Measurements from ENCODE around the gene MMP19. TPM values are rescaled to one million over a fixed set of nuclear protein-coding genes. Genes with fewer than 3 reads are reported as not detected.
A peak's percentile ranks its signal among the peaks of the same experiment; 100 is the strongest.

The MMP19 gene
- total and polyA plus RNA-seq, 2 experiments from 2014 or later, result 13.8 to 17.6 TPM

GRCh38 chr12:55862286-55862685 lies 19.6 kb upstream of the MMP19 start:
- no peak overlapping the region for H2AFZ ChIP-seq
- no peak overlapping the region for H3K4me3 ChIP-seq
- TF ChIP-seq EZH2 (IDR thresholded peaks at IDR 0.05; ENCODE audit: insufficient read depth, poor library complexity, severe bottlenecking) (no peak), EZH2phosphoT487 (IDR thresholded peaks at IDR 0.05; ENCODE audit: insufficient read depth, low read depth) (no peak)
- H3K79me2 ChIP-seq (ENCODE audit: insufficient read depth), result no peaks in the 10 kb centered on the region
- H3K36me3 ChIP-seq (ENCODE audit: low read depth), result no peaks in the 10 kb centered on the region
- H3F3A ChIP-seq (ENCODE audit: insufficient read depth), result no peaks in the 10 kb centered on the region
- H3K27me3 ChIP-seq (replicated peaks; ENCODE audit: insufficient read depth), result no peaks in the 10 kb centered on the region
- peak; percentile 69 for DNase-seq
- H3K9me2 ChIP-seq (ENCODE audit: insufficient read depth), result no peaks in the 10 kb centered on the region
- H4K20me1 ChIP-seq (ENCODE audit: insufficient read depth), result no peaks in the 10 kb centered on the region
- no peak overlapping the region for H3K9ac ChIP-seq
- no peaks in the 10 kb centered on the region for H3K9me3 ChIP-seq (ENCODE audit: low read depth)
- peaks cover 3% of the 10 kb centered on the region; the same call in 1 of the 2 replicates for H3K4me1 ChIP-seq (ENCODE audit: insufficient read depth)
- H3K4me2 ChIP-seq (ENCODE audit: unreplicated experiment), result no peak overlapping the region
- in situ Hi-C loops (cut with MboI), result no loop called here
- peak overlapping the region; percentile 35; the same call in 1 of the 2 replicates for H3K27ac ChIP-seq

- Histone ChIP-seq H3K9me3 (ENCODE audit: low read depth) (no peaks in the 10 kb centered on the region), H3K79me2 (ENCODE audit: insufficient read depth) (no peaks in the 10 kb centered on the region), H3K27ac (peak overlapping the region; percentile 35; the same call in 1 of the 2 replicates), H4K20me1 (ENCODE audit: insufficient read depth) (no peaks in the 10 kb centered on the region), H3K27me3 (replicated peaks; ENCODE audit: insufficient read depth) (no peaks in the 10 kb centered on the region), H3F3A (ENCODE audit: insufficient read depth) (no peaks in the 10 kb centered on the region), H3K4me3 (no peak overlapping the region), H3K4me2 (ENCODE audit: unreplicated experiment) (no peak overlapping the region), H3K9me2 (ENCODE audit: insufficient read depth) (no peaks in the 10 kb centered on the region), H3K36me3 (ENCODE audit: low read depth) (no peaks in the 10 kb centered on the region), H3K9ac (no peak overlapping the region), H2AFZ (no peak overlapping the region), H3K4me1 (ENCODE audit: insufficient read depth) (peaks cover 3% of the 10 kb centered on the region; the same call in 1 of the 2 replicates)
- 73 to 79% methylated on average over 3 of the region's 3 CpGs for WGBS, 2 experiments (ENCODE audit: low coverage in 1 of 2, low lambda C conversion rate in 2 of 2, missing lambda C conversion rate in 2 of 2)
- in situ Hi-C loops (cut with MboI), result no loop called here
- TF ChIP-seq EZH2 (IDR thresholded peaks at IDR 0.05; ENCODE audit: insufficient read depth, poor library complexity, severe bottlenecking) (no peak), EZH2phosphoT487 (IDR thresholded peaks at IDR 0.05; ENCODE audit: insufficient read depth, low read depth) (no peak)
- peak; percentile 25 for DNase-seq
Observed at GRCh38 chr12:55861871-55862270, 19.1 kb upstream of the MMP19 start.

GRCh38 chr12:55861396-55861795 lies 18.7 kb upstream of the MMP19 start:
- Histone ChIP-seq H3K36me3 (ENCODE audit: low read depth) (no peaks in the 10 kb centered on the region), H3K9me2 (ENCODE audit: insufficient read depth) (no peaks in the 10 kb centered on the region), H3K4me3 (no peak overlapping the region), H3K9me3 (ENCODE audit: low read depth) (no peaks in the 10 kb centered on the region), H3K4me1 (ENCODE audit: insufficient read depth) (peaks cover 3% of the 10 kb centered on the region; the same call in 1 of the 2 replicates), H2AFZ (no peak overlapping the region), H4K20me1 (ENCODE audit: insufficient read depth) (no peaks in the 10 kb centered on the region), H3K4me2 (ENCODE audit: unreplicated experiment) (no peak overlapping the region), H3K27ac (0 out of 2 replicates have a peak overlapping the region, but pooled peaks have one; percentile 35), H3F3A (ENCODE audit: insufficient read depth) (no peaks in the 10 kb centered on the region), H3K9ac (no peak overlapping the region), H3K27me3 (replicated peaks; ENCODE audit: insufficient read depth) (no peaks in the 10 kb centered on the region), H3K79me2 (ENCODE audit: insufficient read depth) (no peaks in the 10 kb centered on the region)
- TF ChIP-seq EZH2 (IDR thresholded peaks at IDR 0.05; ENCODE audit: insufficient read depth, poor library complexity, severe bottlenecking), result no peak
- no peak for TF ChIP-seq EZH2phosphoT487 (IDR thresholded peaks at IDR 0.05; ENCODE audit: insufficient read depth, low read depth)
- WGBS, 2 experiments (ENCODE audit: low coverage in 1 of 2, low lambda C conversion rate in 2 of 2, missing lambda C conversion rate in 2 of 2), result 84 to 85% methylated on average over 8 of the region's 8 CpGs
- in situ Hi-C loops (cut with MboI), result no loop called here
- no peak for DNase-seq

- DNase-seq, result no peak
- Histone ChIP-seq H3K4me1 (ENCODE audit: insufficient read depth) (peaks cover 20% of the 10 kb centered on the region), H3K4me2 (ENCODE audit: unreplicated experiment) (no peak overlapping the region), H3K9me3 (ENCODE audit: low read depth) (no peaks in the 10 kb centered on the region), H2AFZ (no peak overlapping the region), H3K27me3 (replicated peaks; ENCODE audit: insufficient read depth) (no peaks in the 10 kb centered on the region), H4K20me1 (ENCODE audit: insufficient read depth) (no peaks in the 10 kb centered on the region), H3K79me2 (ENCODE audit: insufficient read depth) (no peaks in the 10 kb centered on the region), H3K9me2 (ENCODE audit: insufficient read depth) (no peaks in the 10 kb centered on the region), H3F3A (ENCODE audit: insufficient read depth) (peaks cover 19% of the 10 kb centered on the region), H3K27ac (no peak overlapping the region), H3K4me3 (no peak overlapping the region), H3K36me3 (ENCODE audit: low read depth) (no peaks in the 10 kb centered on the region), H3K9ac (no peak overlapping the region)
- TF ChIP-seq EZH2 (IDR thresholded peaks at IDR 0.05; ENCODE audit: insufficient read depth, poor library complexity, severe bottlenecking) (no peak), EZH2phosphoT487 (IDR thresholded peaks at IDR 0.05; ENCODE audit: insufficient read depth, low read depth) (no peak)
- in situ Hi-C loops (cut with MboI), result no loop called here
- WGBS, 2 experiments (ENCODE audit: low coverage in 1 of 2, low lambda C conversion rate in 2 of 2, missing lambda C conversion rate in 2 of 2), result 28% methylated on average over 1 of the region's 1 CpG
Observed at GRCh38 chr12:55852740-55853139, 10.0 kb upstream of the MMP19 start.

- TF ChIP-seq EZH2phosphoT487 (IDR thresholded peaks at IDR 0.05; ENCODE audit: insufficient read depth, low read depth), result no peak
- peak overlapping the region; percentile 15; the same call in 1 of the 2 replicates for H3K9ac ChIP-seq
- peak; percentile 72 for DNase-seq
- no peaks in the 10 kb centered on the region for H4K20me1 ChIP-seq (ENCODE audit: insufficient read depth)
- WGBS, 2 experiments (ENCODE audit: low coverage in 1 of 2, low lambda C conversion rate in 2 of 2, missing lambda C conversion rate in 2 of 2), result 70% methylated on average over 3 of the region's 3 CpGs
- no peak overlapping the region for H3K4me2 ChIP-seq (ENCODE audit: unreplicated experiment)
- no peaks in the 10 kb centered on the region for H3K9me2 ChIP-seq (ENCODE audit: insufficient read depth)
- no peaks in the 10 kb centered on the region for H3K36me3 ChIP-seq (ENCODE audit: low read depth)
- H3K4me1 ChIP-seq (ENCODE audit: insufficient read depth), result peaks cover 38% of the 10 kb centered on the region
- peak overlapping the region; percentile 55 for H2AFZ ChIP-seq
- H3K4me3 ChIP-seq, result no peak overlapping the region
- peak overlapping the region; percentile 42 for H3K27ac ChIP-seq
- H3K27me3 ChIP-seq (replicated peaks; ENCODE audit: insufficient read depth), result no peaks in the 10 kb centered on the region
- H3K9me3 ChIP-seq (ENCODE audit: low read depth), result no peaks in the 10 kb centered on the region
- in situ Hi-C loops (cut with MboI), result no loop called here
- H3F3A ChIP-seq (ENCODE audit: insufficient read depth), result peaks cover 33% of the 10 kb centered on the region
- no peaks in the 10 kb centered on the region for H3K79me2 ChIP-seq (ENCODE audit: insufficient read depth)
Observed at GRCh38 chr12:55850893-55851292, 8.2 kb upstream of the MMP19 start.

Data from GM23248 (cell line).